ENCODE results near the gene PDE3A.
A peak's percentile ranks its signal among the peaks of the same experiment; 100 is the strongest.

The PDE3A gene

DNA sequence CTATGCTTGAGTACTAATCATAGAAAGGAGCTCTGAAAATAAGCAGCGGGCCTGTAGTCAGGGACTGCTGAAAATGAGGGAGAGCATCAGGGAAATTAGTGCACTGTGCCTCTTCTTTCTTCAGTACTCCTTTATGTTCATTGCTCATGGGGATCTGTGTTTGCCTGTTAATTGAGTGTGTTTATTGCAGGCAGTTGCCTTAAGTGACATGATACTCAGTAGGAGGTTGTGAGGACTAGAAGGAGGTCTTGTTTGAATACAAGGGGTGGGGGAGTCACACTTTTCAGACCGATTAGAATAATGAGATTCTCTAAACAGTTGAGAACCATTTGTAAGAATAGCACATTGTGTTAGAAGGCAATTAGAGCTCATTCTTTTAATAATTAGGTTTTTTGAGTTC, 224.2 kb downstream of the PDE3A start:
- TF ChIP-seq, protein P1, sequence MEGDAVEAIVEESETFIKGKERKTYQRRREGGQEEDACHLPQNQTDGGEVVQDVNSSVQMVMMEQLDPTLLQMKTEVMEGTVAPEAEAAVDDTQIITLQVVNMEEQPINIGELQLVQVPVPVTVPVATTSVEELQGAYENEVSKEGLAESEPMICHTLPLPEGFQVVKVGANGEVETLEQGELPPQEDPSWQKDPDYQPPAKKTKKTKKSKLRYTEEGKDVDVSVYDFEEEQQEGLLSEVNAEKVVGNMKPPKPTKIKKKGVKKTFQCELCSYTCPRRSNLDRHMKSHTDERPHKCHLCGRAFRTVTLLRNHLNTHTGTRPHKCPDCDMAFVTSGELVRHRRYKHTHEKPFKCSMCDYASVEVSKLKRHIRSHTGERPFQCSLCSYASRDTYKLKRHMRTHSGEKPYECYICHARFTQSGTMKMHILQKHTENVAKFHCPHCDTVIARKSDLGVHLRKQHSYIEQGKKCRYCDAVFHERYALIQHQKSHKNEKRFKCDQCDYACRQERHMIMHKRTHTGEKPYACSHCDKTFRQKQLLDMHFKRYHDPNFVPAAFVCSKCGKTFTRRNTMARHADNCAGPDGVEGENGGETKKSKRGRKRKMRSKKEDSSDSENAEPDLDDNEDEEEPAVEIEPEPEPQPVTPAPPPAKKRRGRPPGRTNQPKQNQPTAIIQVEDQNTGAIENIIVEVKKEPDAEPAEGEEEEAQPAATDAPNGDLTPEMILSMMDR (IDR thresholded peaks at IDR 0.05; ENCODE audit: poor library complexity, severe bottlenecking) = no peak
- no peaks in the 10 kb centered on the region for H3K9me3 ChIP-seq (ENCODE audit: severe bottlenecking)
- H3K4me3 ChIP-seq (ENCODE audit: severe bottlenecking) = no peak overlapping the region
- no peak for DNase-seq (ENCODE audit: low spot score)
- ATAC-seq (ENCODE audit: low read depth) = no peak
- no peaks in the 10 kb centered on the region for H3K4me1 ChIP-seq (ENCODE audit: insufficient read depth, poor library complexity, severe bottlenecking)
- H3K36me3 ChIP-seq (ENCODE audit: low read depth) = no peaks in the 10 kb centered on the region
- H3K27ac ChIP-seq (ENCODE audit: poor library complexity, severe bottlenecking) = no peak overlapping the region
- H3K27me3 ChIP-seq (ENCODE audit: insufficient read depth, poor library complexity, severe bottlenecking) = no peaks in the 10 kb centered on the region

- ATAC-seq (ENCODE audit: low read depth) (no peak), DNase-seq (ENCODE audit: low spot score) (no peak)
- no peaks in the 10 kb centered on the region for H3K36me3 ChIP-seq (ENCODE audit: low read depth)
- TF ChIP-seq, protein P1 (IDR thresholded peaks at IDR 0.05; ENCODE audit: poor library complexity, severe bottlenecking) = no peak
- H3K27me3 ChIP-seq (ENCODE audit: insufficient read depth, poor library complexity, severe bottlenecking) = no peaks in the 10 kb centered on the region
- no peak overlapping the region for H3K4me3 ChIP-seq (ENCODE audit: severe bottlenecking)
- no peaks in the 10 kb centered on the region for H3K4me1 ChIP-seq (ENCODE audit: insufficient read depth, poor library complexity, severe bottlenecking)
- H3K27ac ChIP-seq (ENCODE audit: poor library complexity, severe bottlenecking) = no peak overlapping the region
- no peaks in the 10 kb centered on the region for H3K9me3 ChIP-seq (ENCODE audit: severe bottlenecking)
Observed at GRCh38 chr12:20593611-20594010, 225.3 kb downstream of the PDE3A start.

- Histone ChIP-seq H3K27me3 (ENCODE audit: insufficient read depth, poor library complexity, severe bottlenecking) (no peaks in the 10 kb centered on the region), H3K4me1 (ENCODE audit: insufficient read depth, poor library complexity, severe bottlenecking) (no peaks in the 10 kb centered on the region), H3K27ac (ENCODE audit: poor library complexity, severe bottlenecking) (no peak overlapping the region), H3K9me3 (ENCODE audit: severe bottlenecking) (no peaks in the 10 kb centered on the region), H3K36me3 (ENCODE audit: low read depth) (no peaks in the 10 kb centered on the region), H3K4me3 (ENCODE audit: severe bottlenecking) (no peak overlapping the region)
- DNase-seq (ENCODE audit: low spot score) (no peak), ATAC-seq (ENCODE audit: low read depth) (no peak)
- TF ChIP-seq, protein P1 (IDR thresholded peaks at IDR 0.05; ENCODE audit: poor library complexity, severe bottlenecking) = no peak
Observed at GRCh38 chr12:20596061-20596460, 227.7 kb downstream of the PDE3A start.

DNA sequence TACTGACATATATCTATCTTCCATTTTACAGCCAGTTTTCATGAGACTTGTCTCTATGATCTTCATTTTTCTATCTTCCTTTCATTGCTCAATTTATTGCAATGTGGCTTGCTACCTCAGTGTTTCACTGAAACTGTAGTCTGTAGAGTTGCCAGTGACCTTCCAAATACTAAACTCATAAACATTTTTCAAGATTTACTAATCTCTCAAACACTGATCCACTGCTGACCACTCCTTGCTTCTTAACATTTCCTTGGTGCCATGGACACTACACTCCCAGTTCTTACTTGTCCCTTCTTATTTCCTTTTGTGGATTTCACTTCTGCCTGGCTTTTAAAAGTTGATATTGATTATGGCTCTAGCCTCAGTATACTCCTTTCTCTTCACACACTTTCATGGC, 231.4 kb downstream of the PDE3A start:
- TF ChIP-seq, protein P1 (IDR thresholded peaks at IDR 0.05; ENCODE audit: poor library complexity, severe bottlenecking) = no peak
- H3K9me3 ChIP-seq (ENCODE audit: severe bottlenecking) = no peaks in the 10 kb centered on the region
- H3K4me1 ChIP-seq (ENCODE audit: insufficient read depth, poor library complexity, severe bottlenecking) = no peaks in the 10 kb centered on the region
- no peak overlapping the region for H3K4me3 ChIP-seq (ENCODE audit: severe bottlenecking)
- H3K36me3 ChIP-seq (ENCODE audit: low read depth) = no peaks in the 10 kb centered on the region
- no peak for ATAC-seq (ENCODE audit: low read depth)
- no peak overlapping the region for H3K27ac ChIP-seq (ENCODE audit: poor library complexity, severe bottlenecking)
- H3K27me3 ChIP-seq (ENCODE audit: insufficient read depth, poor library complexity, severe bottlenecking) = no peaks in the 10 kb centered on the region
- DNase-seq (ENCODE audit: low spot score) = no peak

- H3K4me3 ChIP-seq (ENCODE audit: severe bottlenecking) = no peak overlapping the region
- no peak for ATAC-seq (ENCODE audit: low read depth)
Observed at GRCh38 chr12:20601668-20602280, 233.4 kb downstream of the PDE3A start.

More at GRCh38 chr12:20601668-20602280, 233.4 kb downstream of the PDE3A start:
- no peak for DNase-seq (ENCODE audit: low spot score)
- Histone ChIP-seq H3K36me3 (ENCODE audit: low read depth) (no peaks in the 10 kb centered on the region), H3K9me3 (ENCODE audit: severe bottlenecking) (no peaks in the 10 kb centered on the region), H3K27ac (ENCODE audit: poor library complexity, severe bottlenecking) (no peak overlapping the region), H3K27me3 (ENCODE audit: insufficient read depth, poor library complexity, severe bottlenecking) (no peaks in the 10 kb centered on the region), H3K4me1 (ENCODE audit: insufficient read depth, poor library complexity, severe bottlenecking) (no peaks in the 10 kb centered on the region)
- TF ChIP-seq, protein P1 (IDR thresholded peaks at IDR 0.05; ENCODE audit: poor library complexity, severe bottlenecking) = peak; percentile 39
